Activated naive CD8-positive, alpha-beta T cell treated with anti-CD3 and anti-CD28 coated beads, Interleukin-2, amount 50 U/mL, for 16 hours (primary cell): ENCODE results near the gene CBLL1.

Source experiments
- DNase-seq: peaks from one replicate; pipeline ENCODE4 v3.0.0-alpha.2; 2020; ENCODE audit warnings: low read depth, low spot score

CBLL1 gene

DNA sequence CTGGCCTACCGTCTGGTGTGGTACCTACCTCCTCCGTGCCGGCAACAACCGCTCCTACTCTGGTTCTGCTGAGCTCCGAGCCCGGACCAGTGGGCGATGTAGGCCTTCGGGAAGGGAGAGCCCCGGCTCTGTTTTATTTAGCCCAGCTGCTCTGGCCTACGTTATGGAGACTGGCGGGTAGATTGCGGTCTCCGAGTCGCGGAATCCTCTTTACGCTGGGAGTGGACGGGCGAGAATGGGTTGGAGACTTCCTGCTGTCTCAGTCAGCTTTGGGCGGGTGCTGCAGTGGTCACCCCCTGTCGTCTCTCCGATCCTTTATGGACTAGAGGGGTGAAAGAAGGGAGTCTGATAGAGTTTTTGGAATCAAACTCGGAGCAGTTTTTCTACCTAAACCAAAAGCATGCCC lies 406 bp downstream of the CBLL1 start:
- no peak for DNase-seq

DNA sequence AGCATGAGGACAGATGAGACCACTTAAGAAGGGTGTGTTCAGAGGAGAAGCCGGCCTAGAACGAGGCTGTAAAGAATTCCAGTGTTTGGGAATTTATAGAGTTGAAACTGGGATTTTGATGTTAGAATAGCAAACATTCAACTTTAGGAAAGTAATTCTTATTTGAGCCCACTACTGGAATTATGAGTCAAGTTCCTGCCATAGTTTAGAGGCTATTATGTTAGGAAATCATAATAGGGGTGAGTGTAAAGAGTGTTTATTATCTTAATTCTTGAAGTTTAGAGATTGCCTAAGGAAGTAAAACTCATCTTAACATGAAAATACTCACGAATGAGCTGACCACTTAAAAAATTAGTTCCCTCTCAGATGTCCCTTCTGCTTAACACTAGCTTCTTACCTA lies 2.1 kb downstream of the CBLL1 start:
- DNase-seq = no peak

DNA sequence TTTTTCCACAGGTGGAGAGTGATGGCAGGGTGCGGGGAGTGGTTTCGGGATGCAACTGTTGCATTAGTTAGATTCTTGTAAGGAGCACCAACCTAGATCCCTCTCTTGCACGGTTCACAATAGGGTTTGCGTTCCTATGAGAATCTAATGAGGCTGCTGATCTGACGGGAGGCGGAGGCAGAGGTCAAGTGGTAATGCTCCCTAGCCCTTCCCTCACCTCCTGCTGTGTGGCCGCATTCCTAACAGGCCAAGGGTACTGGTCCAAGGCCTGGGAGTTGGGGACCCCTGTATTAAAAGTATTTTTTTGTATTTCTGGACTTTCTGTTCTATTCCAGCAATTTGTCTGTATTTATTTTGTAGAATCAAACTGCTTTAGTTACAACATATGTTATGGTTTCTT lies 7.2 kb downstream of the CBLL1 start:
- no peak for DNase-seq

DNA sequence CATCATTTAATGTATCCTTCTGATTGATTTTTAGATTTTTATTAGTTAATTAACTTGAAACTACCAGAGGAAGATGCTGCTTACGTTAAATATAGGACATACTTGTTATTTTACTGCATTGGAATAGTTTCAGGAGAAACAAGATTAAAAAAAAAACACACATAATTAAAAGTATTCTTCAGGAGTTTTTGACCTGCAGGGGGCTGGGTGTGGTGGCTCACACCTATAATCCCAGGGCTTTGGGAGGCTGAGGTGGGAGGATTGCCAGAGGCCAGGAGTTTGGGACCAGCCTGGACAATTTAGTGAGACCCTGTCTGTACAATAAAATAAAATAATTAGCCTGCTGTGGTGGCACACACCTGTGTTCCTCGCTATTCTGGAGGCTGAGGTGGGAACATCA lies 10.7 kb downstream of the CBLL1 start:
- no peak for DNase-seq

DNA sequence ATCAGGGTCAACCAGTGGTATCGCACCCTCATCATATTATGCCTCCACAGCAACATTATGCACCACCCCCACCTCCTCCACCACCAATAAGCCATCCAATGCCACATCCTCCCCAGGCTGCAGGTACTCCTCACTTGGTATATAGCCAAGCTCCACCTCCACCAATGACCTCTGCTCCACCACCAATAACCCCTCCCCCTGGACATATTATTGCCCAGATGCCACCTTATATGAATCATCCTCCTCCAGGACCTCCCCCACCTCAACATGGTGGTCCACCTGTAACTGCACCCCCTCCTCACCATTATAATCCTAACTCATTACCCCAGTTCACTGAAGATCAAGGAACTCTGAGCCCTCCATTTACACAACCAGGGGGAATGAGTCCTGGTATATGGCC lies 14.7 kb downstream of the CBLL1 start:
- DNase-seq = no peak

DNA sequence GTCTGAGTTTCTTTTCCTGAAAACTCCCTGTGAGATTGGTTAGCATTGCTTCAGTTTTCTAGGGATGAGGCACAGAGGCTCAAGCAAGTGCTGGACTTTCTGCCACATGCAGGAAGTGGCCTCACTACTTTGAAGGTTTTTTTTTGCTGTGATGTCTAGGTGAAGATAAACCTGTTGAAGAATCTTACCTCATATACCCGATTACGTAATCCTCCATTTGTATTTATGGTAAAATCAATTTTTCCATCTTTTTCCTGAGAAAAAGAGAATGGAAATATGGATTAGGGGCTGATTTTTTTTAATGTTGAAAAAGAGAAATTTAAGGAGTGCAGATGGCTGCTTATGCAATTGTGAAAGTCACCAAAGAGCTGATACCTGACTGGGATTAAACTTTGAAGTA lies 23.4 kb downstream of the CBLL1 start:
- DNase-seq = no peak

DNA sequence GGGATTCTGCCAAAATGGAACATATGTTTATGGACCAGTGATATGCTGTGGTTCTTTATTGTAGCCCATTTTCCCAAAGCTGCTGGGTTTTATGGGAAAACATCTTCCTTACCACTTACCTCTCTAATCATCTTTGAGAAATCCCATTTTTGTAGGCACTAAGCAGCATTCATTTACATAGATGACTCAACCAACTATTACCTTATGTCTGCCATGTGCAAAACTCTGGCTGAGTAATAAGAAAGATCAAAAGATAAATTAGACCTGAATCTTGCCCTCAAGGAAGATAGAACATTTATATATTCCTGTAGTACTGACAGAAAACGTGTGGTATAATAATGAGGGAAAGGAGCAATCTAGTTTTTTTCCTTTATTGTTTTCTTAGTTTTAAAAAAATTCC lies 24.3 kb downstream of the CBLL1 start:
- DNase-seq = no peak

DNA sequence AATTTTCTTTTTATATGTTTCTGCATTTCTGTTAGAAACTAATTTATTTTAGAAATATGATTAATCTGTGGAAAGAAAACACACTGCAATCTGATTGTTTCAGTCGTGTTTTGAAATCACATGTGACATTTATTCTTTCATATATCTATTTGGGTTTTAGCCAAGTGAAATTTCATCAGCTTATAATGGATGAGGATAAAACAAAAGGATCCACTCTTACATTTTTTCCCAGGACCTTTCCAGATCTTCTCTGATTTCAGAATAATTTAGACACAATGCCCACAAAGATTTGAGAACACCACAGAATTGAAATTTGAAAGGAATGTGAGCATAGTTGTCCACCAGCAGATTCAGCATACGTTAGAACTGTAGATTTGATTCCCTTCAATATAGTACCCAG lies 29.1 kb downstream of the CBLL1 start:
- DNase-seq = no peak

DNA sequence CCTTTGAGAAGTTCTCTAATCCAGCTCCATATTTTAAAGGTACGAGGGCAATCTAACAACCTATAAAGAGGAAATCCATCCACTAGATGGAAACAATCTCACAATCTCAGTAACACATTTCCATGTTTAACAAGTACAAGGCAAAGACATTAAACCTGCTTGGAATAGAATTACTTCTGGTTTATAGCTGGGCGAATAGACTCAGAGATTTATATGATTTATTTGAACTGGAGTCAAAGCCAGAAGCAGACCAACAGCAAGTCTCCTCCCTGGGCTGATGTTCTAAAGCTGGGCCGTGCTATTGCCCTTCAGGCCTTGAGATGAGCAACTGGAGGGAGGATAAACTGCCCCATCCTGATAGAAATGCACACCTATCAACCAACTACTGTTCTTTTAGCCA lies 33.8 kb downstream of the CBLL1 start:
- no peak for DNase-seq

DNA sequence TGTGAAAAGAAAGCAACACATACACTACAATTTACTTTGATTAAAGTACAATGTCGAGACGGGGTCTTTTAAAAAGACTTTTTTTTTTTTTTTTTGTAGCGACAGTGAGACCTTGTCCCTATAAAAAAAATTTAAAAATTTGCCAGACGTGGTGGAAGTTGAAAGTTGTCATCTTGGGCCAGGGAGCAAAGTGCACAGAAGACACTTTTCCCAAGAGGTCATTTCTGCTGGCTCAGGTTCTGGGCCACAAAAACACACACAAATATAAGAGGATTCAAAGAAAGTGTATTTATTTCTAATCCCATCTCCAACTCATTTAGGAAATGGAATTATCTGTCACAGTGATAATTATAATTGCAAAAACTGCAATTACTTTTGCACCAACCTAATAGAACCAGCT lies 34.3 kb downstream of the CBLL1 start:
- no peak for DNase-seq

DNA sequence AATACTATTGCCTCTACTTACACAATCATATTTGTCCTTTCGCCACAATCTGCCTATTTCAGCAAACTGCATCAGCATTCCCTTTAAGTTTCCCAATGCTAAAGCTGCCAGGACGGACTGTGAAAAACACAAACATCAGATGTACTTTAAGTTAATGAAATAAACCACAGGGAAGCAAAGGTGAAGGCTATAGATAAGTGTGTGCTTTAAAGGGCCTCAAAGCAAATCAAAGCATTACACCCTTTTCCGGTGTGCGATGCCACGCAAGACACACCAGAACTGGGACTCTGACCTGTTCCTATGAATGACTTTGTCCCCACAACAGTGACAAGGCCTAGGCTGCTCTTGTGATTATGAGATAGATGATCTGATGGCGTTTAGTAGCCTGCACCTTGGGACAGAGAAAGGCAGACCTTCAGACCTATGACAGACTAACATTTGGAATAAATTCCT lies 35.7 kb downstream of the CBLL1 start:
- DNase-seq = no peak

DNA sequence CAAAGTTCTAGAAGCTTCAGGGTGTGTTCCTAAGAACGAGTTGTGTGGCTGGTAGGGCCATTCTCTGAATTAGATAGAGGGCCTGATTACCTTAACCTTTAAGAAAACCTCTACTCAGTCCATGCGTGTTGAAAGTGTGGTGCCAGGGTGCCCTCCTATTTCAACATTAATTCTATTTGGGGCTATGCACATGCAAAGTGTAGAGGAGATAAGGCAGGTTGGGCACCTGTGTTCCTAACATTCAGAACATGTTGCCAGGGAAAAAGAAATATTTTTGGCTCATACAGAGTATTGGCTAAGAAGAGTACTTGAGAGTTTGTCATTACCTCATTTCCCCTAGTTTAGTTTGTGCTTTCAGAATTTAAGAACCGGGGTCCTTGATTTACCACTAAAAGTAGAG lies 38.4 kb downstream of the CBLL1 start:
- no peak for DNase-seq

DNA sequence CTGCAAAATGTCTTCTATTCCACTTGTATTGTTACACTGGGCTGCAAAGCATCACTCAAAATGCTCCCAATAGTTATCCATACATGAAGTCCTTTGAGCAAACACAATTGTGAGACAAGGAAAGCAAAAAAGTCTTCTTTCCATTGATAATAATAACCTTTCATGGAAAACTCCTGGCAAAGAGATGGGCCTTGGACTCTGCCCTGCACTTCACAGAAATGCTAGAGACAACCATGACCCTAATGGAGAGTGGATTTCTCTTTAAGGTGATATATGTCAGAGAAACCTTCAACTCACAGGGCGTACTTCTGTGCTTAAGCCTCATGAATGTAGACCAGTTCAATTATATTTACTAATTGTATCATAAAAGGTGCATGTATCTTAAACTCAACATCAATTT lies 39.7 kb downstream of the CBLL1 start:
- no peak for DNase-seq

DNA sequence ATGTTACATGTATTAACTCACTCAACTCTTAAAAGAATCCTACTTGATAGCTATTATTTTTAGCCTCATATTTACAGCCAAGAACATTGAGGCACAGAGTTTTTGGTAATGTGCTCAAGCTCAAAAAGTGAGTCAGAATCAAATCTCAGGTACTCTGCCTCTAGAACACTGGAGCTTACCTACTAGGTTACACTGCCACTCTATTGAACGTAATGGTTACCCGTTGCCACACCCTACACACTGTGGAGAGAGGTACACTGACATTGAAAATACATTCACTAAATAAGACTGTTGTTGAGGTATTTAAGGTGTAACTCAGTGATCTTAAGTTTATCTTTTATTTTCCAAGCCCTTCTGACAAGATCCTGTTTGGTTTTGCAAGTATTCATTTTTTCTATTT lies 41.2 kb downstream of the CBLL1 start:
- no peak for DNase-seq

DNA sequence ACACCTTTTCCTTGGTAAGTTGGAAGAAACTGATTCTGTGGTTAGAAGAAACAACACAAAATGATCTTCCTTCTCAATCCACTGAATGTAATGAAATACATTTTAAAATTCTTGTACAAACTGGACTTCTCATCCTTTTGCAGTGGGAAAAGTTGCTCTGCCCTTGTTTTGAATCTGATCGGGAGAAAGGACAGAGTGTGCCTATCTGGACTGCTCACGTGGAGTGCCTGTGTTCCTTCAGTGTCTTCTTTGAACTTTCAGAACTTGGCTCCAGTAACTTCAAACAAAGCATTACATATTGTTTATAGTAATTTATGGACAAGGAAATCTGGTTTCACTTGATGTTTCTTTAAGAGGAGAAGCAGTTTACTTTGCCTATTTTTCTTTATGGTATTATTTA lies 42.0 kb downstream of the CBLL1 start:
- DNase-seq = no peak

DNA sequence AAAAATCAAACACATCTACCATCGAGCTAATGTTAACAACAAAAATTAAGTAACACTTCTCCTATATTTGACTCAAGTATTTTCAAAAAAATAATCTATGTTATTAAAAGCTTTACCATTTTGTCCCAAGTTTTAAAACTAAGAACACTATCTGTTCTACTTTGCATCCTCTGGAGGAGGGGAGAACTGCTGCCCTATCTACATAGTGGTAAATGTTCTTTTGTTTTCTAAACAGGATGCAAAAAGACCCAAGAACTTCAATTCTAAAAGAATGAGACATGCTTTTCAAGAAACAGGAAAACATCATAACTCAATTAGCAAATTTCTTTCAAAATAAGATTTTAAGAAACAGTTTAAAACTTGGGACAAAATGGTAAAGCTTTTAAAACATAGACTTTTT lies 44.3 kb downstream of the CBLL1 start:
- DNase-seq = no peak

DNA sequence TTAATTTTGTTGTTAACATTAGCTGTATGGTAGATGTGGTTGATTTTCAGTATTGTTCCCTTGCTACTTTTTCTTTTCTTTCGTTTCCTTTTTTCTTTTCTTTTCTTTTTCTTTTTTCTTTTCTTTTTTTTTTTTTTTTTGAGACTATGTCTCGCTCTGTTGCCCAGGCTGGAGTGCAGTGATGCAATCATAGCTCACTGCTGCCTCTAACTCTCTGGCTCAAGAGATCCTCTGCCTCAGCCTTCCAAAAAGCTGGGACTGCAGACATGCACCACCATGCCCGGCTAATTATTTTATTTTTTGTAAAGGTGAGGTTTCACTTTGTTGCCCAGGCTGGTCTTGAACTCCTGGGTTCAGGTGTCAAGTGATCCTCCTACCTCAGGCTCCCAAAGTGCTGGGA lies 44.7 kb downstream of the CBLL1 start:
- DNase-seq = no peak

DNA sequence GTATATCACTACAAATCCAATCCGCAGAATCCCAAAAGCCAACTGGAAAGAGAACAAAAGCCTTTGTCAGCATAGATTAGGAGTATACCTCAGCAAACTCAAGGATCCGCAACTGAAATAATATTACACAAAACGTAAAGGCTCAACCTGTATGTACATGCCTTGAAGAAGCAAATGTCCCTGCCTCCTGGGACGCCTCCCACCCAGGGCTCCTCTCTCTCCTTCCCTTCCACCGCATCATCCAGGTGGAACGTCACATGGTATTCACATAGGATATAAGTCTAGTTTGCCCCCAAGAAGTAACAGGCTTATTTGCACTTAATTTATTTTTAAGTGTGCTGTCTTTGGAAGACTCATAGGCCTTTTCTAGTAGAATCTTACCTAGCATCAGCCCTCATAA lies 45.7 kb downstream of the CBLL1 start:
- no peak for DNase-seq

DNA sequence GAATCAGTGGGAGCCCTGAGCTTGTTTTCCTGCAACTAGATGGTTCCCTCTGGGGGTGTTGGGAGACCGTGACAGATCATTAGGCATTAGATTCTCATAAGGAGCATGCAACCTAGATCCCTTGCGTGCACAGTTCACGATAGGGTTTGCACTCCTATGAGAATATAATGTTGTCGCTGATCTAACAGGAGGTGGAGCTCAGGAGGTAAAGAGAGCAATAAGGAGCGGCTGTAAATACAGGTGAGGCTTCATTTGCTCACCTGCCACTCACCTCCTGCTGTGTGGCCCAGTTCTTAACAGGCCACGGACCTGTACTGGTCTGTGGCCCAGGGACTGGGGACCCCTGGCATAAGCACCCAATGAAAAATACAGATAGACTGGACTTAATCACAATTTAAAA lies 48.4 kb downstream of the CBLL1 start:
- no peak for DNase-seq

DNA sequence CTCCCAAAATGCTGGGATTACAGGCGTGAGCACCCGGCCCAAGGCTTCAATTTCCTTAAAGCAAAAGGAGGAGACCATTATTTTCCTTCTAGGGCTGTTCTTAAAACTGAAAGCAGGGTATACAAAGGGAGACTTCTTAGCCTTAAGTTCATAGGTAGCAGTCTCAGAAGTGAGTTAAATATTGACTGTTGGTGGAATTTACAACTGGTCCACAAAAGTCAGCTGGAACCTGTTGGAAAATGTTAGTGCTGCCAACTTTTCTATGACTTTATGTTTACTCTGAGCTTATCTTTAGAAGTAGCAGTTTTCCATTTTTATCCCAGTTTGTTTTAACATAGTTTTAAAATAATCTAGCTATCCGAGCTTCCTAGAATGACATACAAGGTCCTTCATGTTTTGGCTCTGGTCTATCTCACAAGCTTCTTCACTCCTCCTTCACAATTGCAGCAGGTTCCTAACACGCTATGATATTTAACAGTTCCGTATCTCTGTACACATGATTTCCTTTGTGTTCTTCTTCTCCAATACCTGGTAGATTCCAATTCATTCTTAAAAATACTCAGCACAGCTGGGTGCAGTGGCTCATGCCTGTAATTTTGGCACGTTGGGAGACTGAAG lies 55.8 kb downstream of the CBLL1 start:
- no peak for DNase-seq

DNA sequence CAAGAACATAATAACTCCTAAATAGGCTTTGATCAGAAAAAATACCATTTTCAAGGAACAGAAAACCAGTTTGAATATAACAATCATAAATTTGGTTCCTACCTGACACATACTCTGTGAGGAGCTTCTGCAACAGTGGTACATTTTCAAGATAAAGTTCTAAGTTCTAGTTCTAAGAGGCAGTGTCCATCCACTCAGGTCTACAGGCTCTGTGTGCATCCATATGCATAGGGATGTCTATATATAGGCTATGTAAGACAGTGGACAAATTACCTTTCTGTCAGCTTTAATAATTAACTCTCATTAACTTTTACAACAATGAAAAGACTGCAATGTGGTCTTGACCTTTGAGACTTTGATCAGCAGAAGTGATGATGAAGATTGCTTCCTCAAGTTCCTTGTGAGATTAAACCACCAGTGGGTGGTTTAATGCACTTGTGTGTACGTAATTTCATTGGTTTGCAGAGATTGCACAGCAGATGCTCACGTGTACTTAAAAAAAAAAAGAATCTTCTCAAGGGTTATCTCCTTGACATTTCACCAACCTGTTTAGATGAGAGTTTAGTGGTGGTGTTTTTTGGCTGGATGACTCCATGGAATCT lies 59.2 kb downstream of the CBLL1 start, which contains the start of gene SLC26A3:
Gene SLC26A3 (minus strand): TSS at position 215 of the 602 bp plus-strand sequence. CDS start 8,714 bp downstream, outside the sequence.
- no peak for DNase-seq

DNA sequence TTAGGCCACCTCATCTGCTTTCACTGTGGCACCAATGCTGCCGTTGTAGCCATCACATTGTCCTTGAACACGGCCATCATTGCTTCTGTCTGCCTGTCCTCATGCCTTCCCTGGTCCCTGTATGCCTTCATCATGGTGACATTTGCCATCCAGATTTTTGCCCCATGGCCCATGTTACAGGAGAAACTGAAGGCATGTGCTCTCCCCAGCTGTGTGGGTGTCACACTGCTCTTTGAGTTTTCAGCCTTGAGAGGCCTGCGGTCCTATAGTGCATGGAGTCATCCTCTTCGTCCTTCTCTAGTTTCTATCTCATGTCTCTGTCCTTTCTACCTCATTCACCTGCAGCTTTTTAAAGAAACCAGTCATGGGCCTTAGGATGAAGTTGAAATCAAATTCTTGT lies 65.2 kb downstream of the CBLL1 start:
- no peak for DNase-seq

DNA sequence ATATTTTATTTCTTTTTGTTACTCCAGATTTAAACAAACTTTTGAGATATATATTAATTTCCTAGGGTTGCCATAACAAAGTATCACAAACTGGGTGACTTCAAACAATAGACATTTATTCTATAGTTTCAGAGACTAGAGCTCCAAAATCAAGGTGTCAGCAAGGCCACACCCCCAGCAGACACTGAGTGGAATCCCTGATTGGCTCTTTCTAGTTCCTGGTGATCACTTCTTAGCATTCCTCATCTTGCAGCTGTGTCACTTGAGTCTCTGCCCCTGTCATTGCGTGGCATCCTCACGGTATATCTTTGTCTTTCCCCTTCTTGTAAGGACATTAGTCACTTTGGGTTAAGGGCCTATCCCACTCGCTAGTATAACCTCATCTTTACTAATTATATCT lies 66.7 kb downstream of the CBLL1 start:
- no peak for DNase-seq
